KMS-11 (cell line): ENCODE measurements around the gene PCNX1.

Experiments
- H2AFZ ChIP-seq: fragments of 200-600 bp; sonication (generic); 2 replicates; pipeline ENCODE4 v1.6.1; 2016; ENCODE audit warnings: antibody characterized with exemption, mixed run types, low read depth
- H3K27ac ChIP-seq: fragments of 200-600 bp; sonication (generic); 2 replicates; pipeline ENCODE4 v1.6.1; 2016; ENCODE audit warnings: mild to moderate bottlenecking, mixed run types
- H3K27me3 ChIP-seq: fragments of 200-600 bp; sonication (generic); 2 replicates; pipeline ENCODE4 v1.6.1; 2017; ENCODE audit warnings: mild to moderate bottlenecking, low read depth, mixed run types, moderate library complexity; ENCODE audit not compliant: insufficient read depth
- H3K36me3 ChIP-seq: fragments of 200-600 bp; sonication (generic); 2 replicates; pipeline ENCODE4 v1.6.1; 2017; ENCODE audit warnings: mild to moderate bottlenecking, mixed run types; ENCODE audit not compliant: insufficient read depth
- H3K4me1 ChIP-seq: fragments of 200-600 bp; sonication (generic); 2 replicates; pipeline ENCODE4 v1.6.1; 2016; ENCODE audit warnings: mild to moderate bottlenecking, low read depth, mixed run types; ENCODE audit not compliant: poor library complexity, severe bottlenecking
- H3K4me2 ChIP-seq: fragments of 200-600 bp; sonication (generic); 2 replicates; pipeline ENCODE4 v1.7.0; 2016; ENCODE audit warnings: mild to moderate bottlenecking, mixed run types
- H3K4me3 ChIP-seq: fragments of 200-600 bp; sonication (generic); IDR thresholded peaks from 2 replicates; pipeline ENCODE4 v1.6.1; 2017; ENCODE audit warnings: low read depth, low read length, mixed read lengths; ENCODE audit not compliant: insufficient read depth
- H3K79me2 ChIP-seq: fragments of 200-600 bp; sonication (generic); 2 replicates; pipeline ENCODE4 v1.6.1; 2016; ENCODE audit warnings: low read depth, mixed run types; ENCODE audit not compliant: insufficient read depth
- H3K9ac ChIP-seq: fragments of 200-600 bp; sonication (generic); 2 replicates; pipeline ENCODE4 v1.6.1; 2016; ENCODE audit warnings: mild to moderate bottlenecking, mixed run types
- H4K20me1 ChIP-seq: fragments of 200-600 bp; sonication (generic); 2 replicates; pipeline ENCODE4 v1.6.1; 2016; ENCODE audit warnings: mild to moderate bottlenecking, mixed run types; ENCODE audit not compliant: insufficient read depth
- CTCF ChIP-seq: fragments of 200-600 bp; sonication (generic); conservative IDR thresholded peaks from 2 replicates; pipeline ENCODE4 v1.6.1; 2017; ENCODE audit warnings: low read depth, mild to moderate bottlenecking, antibody characterized with exemption, low read length, moderate library complexity, mixed read lengths

The PCNX1 gene

GRCh38 chr14:70889555-70889954, 17.7 kb upstream of the PCNX1 start:
- Histone ChIP-seq H3K79me2 (no peaks in the 10 kb centered on the region), H3K36me3 (no peaks in the 10 kb centered on the region), H3K9ac (no peak overlapping the region), H3K4me1 (peaks cover 47% of the 10 kb centered on the region), H4K20me1 (no peaks in the 10 kb centered on the region), H3K27ac (no peak overlapping the region), H3K4me3 (no peak overlapping the region), H3K4me2 (no peak overlapping the region), H3K27me3 (no peaks in the 10 kb centered on the region), H2AFZ (no peak overlapping the region)
- no peak for TF ChIP-seq CTCF

- Histone ChIP-seq H2AFZ (no peak overlapping the region), H3K36me3 (no peaks in the 10 kb centered on the region), H3K27me3 (no peaks in the 10 kb centered on the region), H4K20me1 (no peaks in the 10 kb centered on the region), H3K4me3 (no peak overlapping the region), H3K79me2 (no peaks in the 10 kb centered on the region), H3K4me2 (no peak overlapping the region), H3K27ac (no peak overlapping the region), H3K4me1 (peaks cover 32% of the 10 kb centered on the region), H3K9ac (no peak overlapping the region)
- no peak for TF ChIP-seq CTCF
Measured at GRCh38 chr14:70890826-70891659, 16.2 kb upstream of the PCNX1 start.

- Histone ChIP-seq H3K9ac (no peak overlapping the region), H4K20me1 (no peaks in the 10 kb centered on the region), H3K27ac (no peak overlapping the region), H3K4me3 (no peak overlapping the region), H2AFZ (no peak overlapping the region), H3K4me2 (no peak overlapping the region), H3K4me1 (peaks cover 26% of the 10 kb centered on the region), H3K36me3 (no peaks in the 10 kb centered on the region), H3K79me2 (no peaks in the 10 kb centered on the region), H3K27me3 (no peaks in the 10 kb centered on the region)
- no peak for TF ChIP-seq CTCF
Measured at GRCh38 chr14:70891737-70892136, 15.5 kb upstream of the PCNX1 start.

- Histone ChIP-seq H3K4me3 (no peak overlapping the region), H3K4me1 (peaks cover 10% of the 10 kb centered on the region), H3K9ac (no peak overlapping the region), H3K27ac (no peak overlapping the region), H4K20me1 (no peaks in the 10 kb centered on the region), H3K4me2 (no peak overlapping the region), H3K27me3 (no peaks in the 10 kb centered on the region), H3K36me3 (no peaks in the 10 kb centered on the region), H3K79me2 (no peaks in the 10 kb centered on the region), H2AFZ (no peak overlapping the region)
- no peak for TF ChIP-seq CTCF
Measured at GRCh38 chr14:70893062-70893845, 14.0 kb upstream of the PCNX1 start.
